OCI-M2 (cell line): Measurements from ENCODE around the gene ELANE.
"Not testable (repeated sequence)": the region's sequence is repeated elsewhere in the genome, so short reads cannot be mapped to it uniquely, and the experiment has no call there.

Experiments used
- DNase-seq: peaks from one replicate; lab custom pipeline; 2025; ENCODE audit not compliant: unreplicated experiment; lab: John Stamatoyannopoulos, UW

The ELANE gene

DNA sequence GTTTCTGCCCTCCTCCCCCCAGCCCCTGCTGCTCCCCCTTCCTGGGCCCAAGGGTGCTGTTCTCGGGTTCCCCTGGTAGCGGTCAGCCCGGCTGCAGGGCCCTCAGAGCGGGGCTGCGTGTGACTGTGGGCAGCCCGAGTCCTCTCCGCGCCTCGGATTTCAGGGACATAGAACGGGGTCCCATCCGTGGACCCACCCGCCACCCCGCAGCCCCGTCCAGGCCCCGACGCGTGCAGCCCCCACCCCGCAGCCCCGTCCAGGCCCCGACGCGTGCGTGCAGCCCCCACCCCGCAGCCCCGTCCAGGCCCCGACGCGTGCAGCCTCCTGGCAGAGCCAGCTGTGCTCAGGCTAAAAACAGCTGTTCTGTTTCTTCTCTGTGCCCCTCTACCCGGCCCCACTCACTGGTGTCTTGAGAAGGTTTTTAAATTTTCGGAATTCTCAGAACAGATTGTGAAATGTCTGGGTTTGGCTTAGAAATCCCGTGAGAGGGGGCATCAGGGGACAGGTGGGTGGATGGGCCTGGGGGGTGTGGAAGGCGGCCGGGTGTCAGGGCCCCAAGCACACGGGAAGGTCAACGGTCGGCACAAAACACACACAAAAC lies 16.8 kb upstream of the ELANE start:
- DNase-seq, result no peak

GRCh38 chr19:840519-841206 lies 11.4 kb upstream of the ELANE start, which contains the start of gene PRTN3:
TSS of gene PRTN3 (plus strand) at chr19:840999. CDS start at chr19:841009, 10 bp downstream.
- no peak for DNase-seq

DNA sequence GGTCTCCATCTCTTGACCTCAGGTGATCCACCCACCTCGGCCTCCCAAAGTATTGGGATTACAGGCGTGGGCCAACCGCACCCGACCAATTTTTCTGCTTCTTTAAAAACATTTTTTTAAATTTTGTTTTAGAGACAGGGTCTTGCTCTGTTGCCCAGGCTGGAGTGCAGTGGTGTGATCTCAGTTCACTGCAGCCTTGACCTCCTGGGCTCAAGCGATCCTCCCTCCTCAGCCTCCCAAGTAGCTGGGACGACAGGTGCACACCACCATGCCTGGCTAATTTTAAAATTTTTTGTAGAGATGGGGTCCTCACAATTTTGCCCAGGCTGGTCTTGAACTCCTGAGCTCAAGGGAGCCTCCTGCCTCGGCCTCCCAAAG lies 9.3 kb upstream of the ELANE start:
- DNase-seq, result not testable (repeated sequence)

GRCh38 chr19:843180-843835 lies 8.8 kb upstream of the ELANE start:
- no peak for DNase-seq

- no peak for DNase-seq
Observed at GRCh38 chr19:843836-844545, 8.1 kb upstream of the ELANE start.

- no peak for DNase-seq
Observed at GRCh38 chr19:844546-844971, 7.5 kb upstream of the ELANE start.

DNA sequence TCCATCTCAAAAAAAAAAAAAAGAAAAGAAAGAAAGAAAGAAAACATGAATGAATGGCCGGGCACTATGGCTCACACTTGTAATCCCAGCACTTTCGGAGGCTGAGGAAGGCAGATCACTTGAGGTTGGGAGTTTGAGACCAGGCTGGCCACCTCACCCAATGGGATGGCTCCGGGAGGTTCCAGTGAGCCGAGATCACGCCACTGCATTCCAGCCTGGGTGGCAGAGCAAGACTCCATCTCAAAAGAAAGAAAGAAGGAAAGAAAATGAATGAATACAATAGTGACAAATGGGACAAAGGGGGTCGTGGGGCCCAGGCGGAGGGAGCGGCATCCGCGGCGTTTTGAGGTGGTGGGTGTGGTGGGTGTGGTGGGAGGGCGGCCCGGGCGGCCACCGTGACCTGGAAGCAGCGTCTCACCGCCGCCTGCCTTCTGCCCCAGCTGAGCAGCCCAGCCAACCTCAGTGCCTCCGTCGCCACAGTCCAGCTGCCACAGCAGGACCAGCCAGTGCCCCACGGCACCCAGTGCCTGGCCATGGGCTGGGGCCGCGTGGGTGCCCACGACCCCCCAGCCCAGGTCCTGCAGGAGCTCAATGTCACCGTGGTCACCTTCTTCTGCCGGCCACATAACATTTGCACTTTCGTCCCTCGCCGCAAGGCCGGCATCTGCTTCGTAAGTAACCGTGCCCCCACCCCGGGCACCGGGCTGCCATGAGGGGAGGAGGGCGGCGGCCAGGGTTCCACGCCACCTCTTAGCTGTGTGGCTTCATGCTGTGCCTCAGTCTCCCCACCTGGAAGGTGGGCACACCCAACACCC lies 6.2 kb upstream of the ELANE start:
- DNase-seq, result no peak

DNA sequence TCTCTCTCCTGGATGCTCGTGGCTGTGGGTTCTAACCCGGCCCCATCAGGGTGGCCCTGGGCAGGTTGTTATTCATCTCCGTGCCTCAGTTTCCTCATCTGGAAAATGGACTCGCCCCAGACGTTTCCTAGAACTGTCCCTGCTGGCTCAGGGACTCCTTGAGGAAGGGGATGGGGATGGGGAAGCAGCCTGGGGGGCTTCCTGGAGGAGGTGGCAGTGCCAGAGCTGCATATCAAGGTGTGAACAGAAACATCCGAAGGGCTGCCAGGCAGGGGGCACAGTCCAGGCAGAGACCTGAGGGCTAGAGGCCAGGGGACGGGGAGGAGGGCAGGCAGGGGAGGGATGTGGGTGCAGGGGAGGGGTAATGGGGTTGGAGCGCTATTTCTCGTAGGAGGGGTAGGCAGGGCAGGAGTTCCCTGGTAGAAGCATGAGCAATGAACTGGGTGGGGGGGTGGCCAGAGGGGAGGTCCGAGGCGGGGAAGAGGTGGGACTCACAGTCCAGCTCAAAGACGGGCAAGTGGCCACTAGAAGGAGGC lies 3.6 kb upstream of the ELANE start:
- DNase-seq, result no peak

DNA sequence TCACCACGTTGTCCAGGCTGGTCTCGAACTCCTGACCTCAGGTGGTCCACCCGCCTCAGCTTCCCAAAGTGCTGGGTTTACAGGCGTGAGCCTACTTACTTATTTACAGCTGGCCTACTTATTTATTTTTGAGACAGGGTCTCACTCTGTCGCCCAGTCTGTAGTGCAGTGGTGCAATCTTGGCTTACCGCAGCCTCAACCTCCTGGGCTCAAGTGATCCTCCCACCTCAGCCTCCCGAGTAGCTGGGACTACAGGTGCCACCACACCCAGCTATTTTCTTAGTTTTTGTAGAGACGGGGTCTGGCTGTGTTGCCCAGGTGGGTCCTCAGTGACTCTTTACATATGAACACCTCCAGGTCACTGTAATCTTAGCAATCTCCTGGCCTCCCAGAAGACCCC lies 2.9 kb upstream of the ELANE start:
- not testable (repeated sequence) for DNase-seq

- DNase-seq, result no peak
Observed at GRCh38 chr19:850221-850978, 1.7 kb upstream of the ELANE start.

GRCh38 chr19:850979-851335 lies 1.1 kb upstream of the ELANE start:
- DNase-seq, result no peak

DNA sequence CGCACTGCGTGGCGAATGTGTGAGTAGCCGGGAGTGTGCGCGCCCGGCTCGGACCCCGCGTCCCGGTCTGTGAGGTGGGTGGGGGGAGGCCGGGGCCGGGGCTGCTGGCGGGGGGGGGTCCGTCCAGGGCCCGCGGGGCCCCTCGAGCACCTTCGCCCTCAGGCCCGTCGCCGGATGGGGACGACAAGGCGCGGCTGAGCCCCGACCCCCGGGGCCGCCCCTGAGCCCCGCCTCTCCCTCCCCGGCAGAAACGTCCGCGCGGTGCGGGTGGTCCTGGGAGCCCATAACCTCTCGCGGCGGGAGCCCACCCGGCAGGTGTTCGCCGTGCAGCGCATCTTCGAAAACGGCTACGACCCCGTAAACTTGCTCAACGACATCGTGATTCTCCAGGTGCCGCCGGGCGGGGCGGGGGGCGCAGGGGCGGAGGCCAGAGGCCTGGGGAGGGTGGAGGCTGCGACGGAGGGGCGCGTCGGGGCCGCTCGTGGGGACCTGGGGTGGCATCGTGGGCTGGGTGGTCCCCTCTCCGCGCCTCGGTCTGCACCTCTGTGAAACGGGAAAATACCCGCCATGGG lies 997 bp downstream of the ELANE start:
- DNase-seq, result no peak

DNA sequence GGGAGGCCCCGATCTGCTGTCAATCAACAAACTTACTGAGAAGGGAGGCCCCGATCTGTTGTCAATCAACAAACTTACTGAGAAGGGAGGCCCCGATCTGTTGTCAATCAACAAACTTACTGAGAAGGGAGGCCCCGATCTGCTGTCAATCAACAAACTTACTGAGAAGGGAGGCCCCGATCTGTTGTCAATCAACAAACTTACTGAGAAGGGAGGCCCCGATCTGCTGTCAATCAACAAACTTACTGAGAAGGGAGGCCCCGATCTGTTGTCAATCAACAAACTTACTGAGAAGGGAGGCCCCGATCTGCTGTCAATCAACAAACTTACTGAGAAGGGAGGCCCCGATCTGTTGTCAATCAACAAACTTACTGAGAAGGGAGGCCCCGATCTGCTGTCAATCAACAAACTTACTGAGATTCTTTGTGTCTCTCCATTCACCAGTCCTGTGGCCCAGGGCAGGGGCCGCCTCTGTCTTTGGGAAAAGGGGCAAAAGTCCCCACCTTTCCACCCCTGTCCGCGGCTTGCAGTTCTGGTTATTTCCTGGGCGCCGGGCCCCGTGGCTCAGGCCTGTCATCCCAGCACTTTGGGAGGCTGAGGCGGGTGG lies 1.6 kb downstream of the ELANE start:
- DNase-seq, result not testable (repeated sequence)

DNA sequence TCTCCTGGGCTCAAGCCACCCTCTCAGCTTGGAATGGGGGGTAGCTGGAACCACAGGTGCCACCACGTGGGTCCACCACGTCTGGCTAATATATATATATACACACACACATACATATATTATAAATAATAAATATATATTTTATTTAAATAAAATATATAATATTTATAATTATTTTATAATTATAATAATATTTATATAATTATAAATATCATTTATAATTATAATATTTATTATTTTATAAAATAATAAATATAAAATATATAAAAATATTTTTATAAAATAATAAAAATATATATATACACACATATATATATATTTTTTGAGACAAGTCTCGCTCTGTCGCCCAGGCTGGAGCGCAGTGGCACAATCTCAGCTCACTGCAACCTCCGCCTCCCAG lies 2.4 kb downstream of the ELANE start:
- no peak for DNase-seq

GRCh38 chr19:855142-855541 lies 3.0 kb downstream of the ELANE start:
- DNase-seq, result no peak

DNA sequence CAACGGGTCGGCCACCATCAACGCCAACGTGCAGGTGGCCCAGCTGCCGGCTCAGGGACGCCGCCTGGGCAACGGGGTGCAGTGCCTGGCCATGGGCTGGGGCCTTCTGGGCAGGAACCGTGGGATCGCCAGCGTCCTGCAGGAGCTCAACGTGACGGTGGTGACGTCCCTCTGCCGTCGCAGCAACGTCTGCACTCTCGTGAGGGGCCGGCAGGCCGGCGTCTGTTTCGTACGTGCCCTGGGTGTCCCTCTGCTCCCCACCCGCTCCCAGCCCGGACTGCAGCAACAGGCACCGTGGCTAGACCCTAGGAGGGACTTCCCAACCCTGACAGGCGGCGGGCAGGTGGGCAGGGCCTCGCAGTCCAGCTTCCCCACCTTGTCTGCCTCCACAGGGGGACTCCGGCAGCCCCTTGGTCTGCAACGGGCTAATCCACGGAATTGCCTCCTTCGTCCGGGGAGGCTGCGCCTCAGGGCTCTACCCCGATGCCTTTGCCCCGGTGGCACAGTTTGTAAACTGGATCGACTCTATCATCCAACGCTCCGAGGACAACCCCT lies 3.5 kb downstream of the ELANE start:
- no peak for DNase-seq

GRCh38 chr19:858284-858683 lies 6.2 kb downstream of the ELANE start:
- no peak for DNase-seq

DNA sequence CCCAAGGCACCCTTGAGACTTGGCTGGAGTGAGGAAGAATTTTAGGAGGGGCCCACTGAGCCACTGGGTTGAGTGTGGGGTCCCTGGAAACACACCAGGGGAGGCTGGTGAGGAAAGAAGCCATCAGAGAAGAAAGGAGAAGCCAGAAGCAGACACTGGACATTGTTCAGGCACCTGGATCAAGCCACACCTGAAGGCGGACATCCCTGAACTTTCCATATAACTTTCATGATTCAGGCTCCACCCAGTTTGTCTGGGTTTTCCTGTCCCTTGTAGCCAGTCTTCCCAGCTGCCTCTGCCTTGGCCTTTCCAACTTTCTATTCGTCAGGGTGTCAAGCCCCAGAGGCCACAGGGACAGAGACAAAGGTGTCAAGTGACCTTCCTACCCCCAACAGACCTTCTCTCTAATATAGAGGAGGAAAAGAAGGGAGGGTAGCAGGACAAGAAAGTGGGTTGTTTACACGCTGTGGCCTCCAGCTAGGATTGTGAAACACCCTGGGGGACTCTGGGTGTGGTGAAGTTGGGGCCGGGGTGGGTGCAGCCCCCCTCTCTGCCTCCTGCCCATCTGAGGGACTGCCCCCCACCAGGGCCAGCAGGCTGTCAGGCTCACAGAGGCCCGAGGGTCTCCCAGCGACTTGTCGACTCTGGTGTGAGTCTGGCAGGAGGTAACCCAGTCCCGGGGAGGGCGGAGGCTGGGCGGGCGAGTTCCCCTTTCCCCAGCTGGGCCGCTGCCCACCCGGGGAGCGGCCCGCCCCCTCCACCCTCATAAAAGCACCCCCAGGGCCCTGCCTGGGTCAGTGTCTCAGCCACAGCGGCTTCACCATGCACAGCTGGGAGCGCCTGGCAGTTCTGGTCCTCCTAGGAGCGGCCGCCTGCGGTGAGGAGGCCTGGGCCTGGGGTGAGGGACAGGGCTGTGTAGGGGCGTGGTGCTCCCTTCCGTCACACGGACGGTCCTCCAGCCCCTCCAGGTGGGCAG lies 7.1 kb downstream of the ELANE start, which contains the start of gene CFD:
Gene CFD (plus strand): TSS at position 797 of the 976 bp plus-strand sequence. CDS start 26 bp downstream, at position 823.
- no peak for DNase-seq
